Sigmoid colon (tissue), 4 donors: ENCODE measurements around the gene SFTPB.

ENCODE experiments used
- CTCF ChIP-seq, 4 experiments: fragments of 450-650 bp in 3 of 4; fragments of 200-600 bp in 1 of 4; IDR thresholded peaks; one replicate each; pipeline ENCODE4 v1.5.1; 2016 to 2019; ENCODE audit warnings: antibody characterized with exemption in 4 of 4, mild to moderate bottlenecking in 3 of 4, moderate library complexity in 2 of 4
- POLR2A ChIP-seq, 2 donors: fragments of 450-650 bp; IDR thresholded peaks; one replicate each; pipeline ENCODE4 v1.6.1; 2016; ENCODE audit warnings: antibody characterized with exemption in 2 of 2, mild to moderate bottlenecking in 2 of 2, moderate library complexity in 2 of 2
- POLR2AphosphoS5 ChIP-seq, 4 donors: sonication (generic); formaldehyde crosslinking; IDR thresholded peaks; one replicate each; pipeline ENCODE4 v1.6.1; 2017; ENCODE audit warnings: antibody characterized with exemption in 4 of 4

GRCh38 chr2:85663594-85664565 is 4.1 kb downstream of the SFTPB start:
- no peak for TF ChIP-seq CTCF (IDR thresholded peaks at IDR 0.05)
- no peak for TF ChIP-seq POLR2A (IDR thresholded peaks at IDR 0.05)
- TF ChIP-seq POLR2AphosphoS5 (IDR thresholded peaks at IDR 0.05), result no peak
